GM12891 (cell line): Measurements from ENCODE around the gene KANSL1.

ENCODE experiments used
- DNase-seq: peaks from one replicate; pipeline ENCODE4 v3.0.0; 2011; ENCODE audit warnings: low spot score; ENCODE audit not compliant: insufficient read length
- FAIRE-seq: peaks from 2 replicates; lab custom pipeline; 2011; peaks lifted over from hg19 to GRCh38; lab: Jason Lieb, UNC
- PAX5 ChIP-seq: IDR thresholded peaks from 2 replicates; pipeline ENCODE4 v1.6.1; 2011; ENCODE audit warnings: low read length, moderate library complexity, mild to moderate bottlenecking; ENCODE audit not compliant: insufficient read depth, severe bottlenecking
- POLR2A ChIP-seq: IDR thresholded peaks from 2 replicates; pipeline ENCODE4 v1.6.1; 2011; ENCODE audit warnings: low read depth, low read length, control low read depth
- POLR2AphosphoS5 ChIP-seq: IDR thresholded peaks from 2 replicates; pipeline ENCODE4 v1.6.1; 2011; ENCODE audit warnings: low read depth, low read length, control low read depth
- POU2F2 ChIP-seq: IDR thresholded peaks from 2 replicates; pipeline ENCODE4 v1.6.1; 2011; ENCODE audit warnings: low read depth, mild to moderate bottlenecking, control low read depth, low read length, moderate library complexity
- SPI1 ChIP-seq: IDR thresholded peaks from 2 replicates; pipeline ENCODE4 v1.6.1; 2011; ENCODE audit warnings: low read depth, low read length, control low read depth
- TAF1 ChIP-seq: IDR thresholded peaks from 2 replicates; pipeline ENCODE4 v1.6.1; 2011; ENCODE audit warnings: low read depth, low read length, control low read depth

KANSL1 gene

DNA sequence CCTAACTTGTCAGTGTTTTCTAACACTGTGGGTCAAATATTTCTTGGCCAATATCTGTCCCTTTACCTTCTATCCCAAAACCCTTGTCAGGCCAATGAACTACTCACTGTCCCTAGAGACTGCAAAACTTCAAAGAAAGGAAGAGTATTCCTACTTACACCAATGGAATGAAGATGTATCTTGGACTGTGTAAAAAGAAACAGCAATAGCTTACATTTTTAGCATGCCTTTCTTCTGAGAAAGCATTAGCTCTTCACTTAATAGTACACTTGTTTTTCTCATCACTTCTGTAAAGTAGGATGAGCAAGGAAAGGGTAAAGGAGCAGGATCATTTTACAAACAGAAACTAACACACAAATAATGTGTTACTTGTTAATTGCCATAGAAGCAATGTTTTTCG, 120.2 kb downstream of the KANSL1 start:
- DNase-seq, result no peak
- TF ChIP-seq POLR2AphosphoS5, result no peak
- FAIRE-seq, result no peak

DNA sequence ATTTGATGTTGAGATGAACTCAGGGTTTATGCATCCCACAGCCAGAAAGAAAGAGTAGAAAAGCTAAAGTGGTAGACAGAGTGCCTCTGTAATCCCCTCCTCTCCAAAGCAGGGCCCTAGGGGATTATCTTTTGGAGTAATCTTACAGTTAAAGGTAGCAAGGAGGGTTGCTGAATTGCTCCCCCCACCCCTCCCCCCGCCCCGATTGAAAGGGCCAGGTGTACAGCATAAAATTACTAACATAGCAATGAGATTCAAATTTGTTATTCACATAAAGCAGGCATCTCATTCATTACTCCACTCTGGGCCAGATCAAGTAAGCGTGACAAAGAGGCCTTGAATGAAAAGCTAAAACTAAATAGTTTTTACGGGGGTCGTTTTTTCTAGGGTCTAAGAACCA, 121.4 kb downstream of the KANSL1 start:
- no peak for DNase-seq
- no peak for TF ChIP-seq TAF1
- no peak for FAIRE-seq

DNA sequence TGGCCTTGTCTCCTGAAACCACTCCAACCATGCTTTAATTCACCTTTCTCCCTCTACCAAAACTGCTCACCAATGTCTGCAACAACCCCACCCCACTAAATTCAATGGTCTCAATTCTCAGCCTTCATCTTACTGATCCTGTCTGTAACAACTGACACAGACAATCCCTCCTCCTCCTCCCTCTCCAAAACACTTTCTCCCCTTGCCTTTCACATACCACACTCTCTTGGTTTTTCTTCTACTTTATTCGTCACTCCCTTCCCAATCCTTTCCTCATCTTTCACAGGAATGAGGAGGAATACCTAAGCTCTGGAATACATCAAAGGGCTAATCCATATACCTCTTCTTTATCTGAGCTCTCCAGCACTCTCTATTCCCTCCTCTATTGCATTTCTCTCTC, 128.8 kb downstream of the KANSL1 start:
- TF ChIP-seq PAX5, result no peak
- no peak for TF ChIP-seq SPI1
- no peak for TF ChIP-seq POU2F2
- TF ChIP-seq TAF1, result no peak
- no peak for TF ChIP-seq POLR2AphosphoS5
- no peak for TF ChIP-seq POLR2A
- FAIRE-seq, result no peak
- no peak for DNase-seq

DNA sequence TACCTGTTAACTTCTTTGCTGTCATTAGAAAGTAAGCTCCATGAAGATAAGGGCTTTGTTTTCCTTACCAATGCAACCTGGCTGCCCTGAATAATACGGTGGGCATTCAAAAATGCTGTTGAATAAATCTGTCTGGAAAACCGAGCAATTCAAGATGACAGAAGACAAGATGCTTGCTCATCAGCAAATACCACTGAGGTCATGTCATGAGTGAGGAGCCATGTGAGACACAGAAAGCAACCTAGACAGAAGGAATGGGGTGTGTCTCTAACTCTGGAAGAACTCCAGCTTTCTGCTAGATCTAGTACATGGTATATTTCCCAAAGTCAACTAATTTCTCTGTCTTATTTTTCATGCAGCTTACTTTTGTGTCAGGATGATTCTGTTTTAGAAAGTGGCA, 130.0 kb downstream of the KANSL1 start:
- DNase-seq (no peak), FAIRE-seq (no peak)
- TF ChIP-seq POU2F2, result no peak
- no peak for TF ChIP-seq TAF1
- no peak for TF ChIP-seq SPI1
- no peak for TF ChIP-seq POLR2AphosphoS5
- TF ChIP-seq POLR2A, result no peak
- TF ChIP-seq PAX5, result no peak

DNA sequence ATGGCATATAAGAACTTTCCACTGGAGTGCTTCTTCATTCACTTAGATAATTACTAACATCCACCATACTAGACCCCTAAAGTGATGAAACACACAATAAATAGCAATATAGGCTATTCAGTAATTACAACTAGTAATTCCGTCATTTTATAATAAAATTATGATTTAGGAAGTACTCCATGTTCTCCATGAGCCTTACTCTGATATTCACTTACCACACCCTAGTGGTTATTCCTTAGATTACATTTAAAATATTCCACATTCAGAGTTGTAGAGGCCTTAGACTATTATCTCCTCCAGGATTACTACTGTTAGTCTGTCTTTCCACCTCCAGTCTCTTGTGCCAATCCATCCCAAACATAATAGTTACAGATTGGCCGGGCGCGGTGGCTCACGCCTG, 131.8 kb downstream of the KANSL1 start:
- no peak for TF ChIP-seq PAX5
- TF ChIP-seq SPI1, result no peak
- no peak for TF ChIP-seq POU2F2
- no peak for TF ChIP-seq POLR2AphosphoS5
- TF ChIP-seq POLR2A, result no peak
- FAIRE-seq (no peak), DNase-seq (no peak)

DNA sequence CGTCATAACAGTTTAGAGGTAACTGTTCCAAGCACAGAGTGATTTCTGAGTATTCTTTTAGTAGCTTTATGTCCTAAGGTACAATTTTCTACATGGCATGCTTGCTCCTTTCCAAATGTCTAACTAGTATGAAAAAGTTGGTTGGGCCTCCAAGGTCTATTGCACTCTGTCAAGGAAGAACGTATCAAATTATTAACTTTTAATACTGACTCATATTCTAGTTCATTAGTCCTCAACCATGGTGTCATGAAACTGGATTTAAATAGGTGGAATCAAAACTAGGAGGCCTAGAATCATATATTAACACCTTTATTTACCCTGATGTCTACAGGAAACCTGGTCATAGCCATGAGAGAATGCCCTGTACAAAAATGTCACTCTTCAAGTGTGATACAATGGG, 132.8 kb downstream of the KANSL1 start:
- FAIRE-seq (no peak), DNase-seq (no peak)
- no peak for TF ChIP-seq PAX5

DNA sequence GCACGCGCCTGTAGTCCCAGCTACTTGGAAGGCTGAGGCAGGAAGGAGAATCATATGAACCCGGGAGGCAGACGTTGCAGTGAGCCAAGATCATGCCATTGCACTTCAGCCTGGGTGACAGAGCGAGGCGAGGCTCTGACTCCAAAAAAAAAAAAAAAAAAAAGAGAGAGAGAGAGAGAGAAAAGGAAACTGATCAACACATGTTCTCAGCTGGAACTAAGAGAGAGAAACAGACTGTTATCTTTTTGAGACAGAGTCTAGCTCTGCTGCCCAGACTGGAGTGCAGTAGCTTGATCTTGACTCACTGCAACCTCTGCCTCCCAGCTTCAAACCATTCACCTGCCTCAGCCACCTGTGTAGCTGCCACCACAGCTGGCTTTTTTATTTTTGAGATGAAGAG, 133.7 kb downstream of the KANSL1 start:
- no peak for FAIRE-seq
- DNase-seq, result no peak
- TF ChIP-seq POLR2A (no peak), POU2F2 (no peak), SPI1 (no peak), TAF1 (no peak), POLR2AphosphoS5 (no peak), PAX5 (no peak)

DNA sequence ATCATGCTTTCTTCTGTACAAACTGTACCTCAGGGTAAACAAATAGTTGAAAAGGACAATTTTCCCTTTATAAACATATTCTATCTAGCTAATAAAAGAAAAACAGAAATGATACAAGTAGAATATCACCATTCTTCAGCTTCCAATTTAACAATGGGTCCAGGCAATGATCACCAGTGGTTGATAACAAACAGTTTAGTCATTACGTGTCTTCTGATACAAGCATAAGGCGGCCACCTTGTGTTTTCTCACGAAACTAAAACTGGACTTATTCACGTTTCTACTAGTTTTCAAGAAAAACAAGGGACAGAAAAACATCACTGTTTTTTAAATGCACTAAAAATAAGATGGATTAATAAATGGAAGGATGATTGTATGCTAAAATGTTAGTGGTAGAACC, 135.9 kb downstream of the KANSL1 start:
- FAIRE-seq (no peak), DNase-seq (no peak)
- no peak for TF ChIP-seq POU2F2

DNA sequence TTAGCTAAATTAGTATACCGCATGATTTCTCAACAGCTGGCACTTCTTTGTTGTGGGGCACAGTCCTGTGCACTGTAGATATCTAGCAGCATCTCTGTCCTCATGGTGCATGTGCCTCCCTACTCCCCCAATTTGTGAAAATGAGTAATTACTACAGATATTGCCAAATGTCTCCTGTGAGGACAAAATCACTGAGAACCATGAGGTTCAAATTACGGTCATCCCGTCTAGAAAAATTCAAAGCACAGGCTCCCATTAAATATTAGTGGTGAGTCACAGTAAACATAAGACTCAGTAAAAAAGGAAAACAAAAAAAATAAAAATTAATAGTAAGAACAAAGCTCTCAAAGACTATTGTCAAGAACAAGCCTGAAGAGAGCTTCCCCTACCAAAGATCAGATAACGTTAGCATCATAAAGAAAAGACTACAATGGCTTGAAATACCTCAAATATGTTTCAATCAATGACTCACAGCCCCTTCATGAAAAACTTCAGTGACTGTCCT, 136.4 kb downstream of the KANSL1 start:
- TF ChIP-seq TAF1 (no peak), POLR2AphosphoS5 (no peak), SPI1 (no peak), PAX5 (no peak)
- DNase-seq (no peak), FAIRE-seq (no peak)

DNA sequence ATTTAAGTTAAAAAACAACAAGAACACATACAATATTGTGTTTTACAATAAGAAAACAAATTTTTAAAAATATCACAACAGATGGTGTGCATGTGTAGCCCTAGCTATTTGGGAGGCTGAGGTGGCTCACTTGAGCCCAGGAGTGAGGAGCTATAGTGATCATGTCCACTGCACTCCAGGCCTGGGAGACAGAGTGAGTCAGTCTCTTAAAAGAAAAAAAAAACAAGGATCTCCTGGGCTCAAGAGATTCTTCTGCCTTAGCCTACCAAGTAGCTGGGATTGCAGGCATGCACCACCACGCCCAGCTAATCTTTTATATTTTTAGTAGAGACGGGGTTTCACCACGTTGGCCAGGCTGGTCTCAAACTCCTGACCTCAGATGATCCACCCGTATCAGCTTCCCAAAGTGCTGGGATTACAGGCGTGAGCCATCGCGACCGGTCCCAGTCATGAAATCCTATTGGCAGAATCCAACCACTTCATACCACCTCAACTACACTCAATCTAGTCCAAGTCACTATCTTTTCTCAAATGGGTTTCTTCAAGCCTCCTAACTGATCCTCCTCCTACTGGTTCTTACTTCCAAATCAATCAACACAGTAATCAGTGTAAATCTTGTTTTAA, 139.2 kb downstream of the KANSL1 start:
- no peak for DNase-seq
- no peak for FAIRE-seq
- TF ChIP-seq POLR2AphosphoS5 (no peak), POU2F2 (no peak), POLR2A (no peak), SPI1 (no peak), TAF1 (no peak)

DNA sequence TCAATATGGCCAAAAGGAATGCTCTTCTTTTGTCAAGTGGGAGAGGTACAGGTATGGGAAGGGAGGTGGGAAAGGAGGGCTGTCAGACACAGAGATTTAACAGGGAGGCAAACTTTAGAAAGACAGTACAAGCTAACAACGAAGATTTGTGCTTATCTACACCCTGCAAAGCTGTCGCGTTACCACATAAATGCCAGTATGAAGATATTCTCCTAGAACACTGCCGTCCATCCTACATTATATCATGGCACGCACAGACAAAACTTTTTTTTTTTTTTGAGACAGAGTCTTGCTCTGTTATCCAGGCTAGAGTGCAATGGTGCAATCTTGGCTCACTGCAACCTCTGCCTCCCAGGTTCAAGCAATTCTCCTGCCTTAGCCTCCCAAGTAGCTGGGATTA, 143.6 kb downstream of the KANSL1 start:
- FAIRE-seq, result no peak
- TF ChIP-seq POLR2A (no peak), POLR2AphosphoS5 (no peak), POU2F2 (no peak), PAX5 (no peak), SPI1 (no peak), TAF1 (no peak)
- DNase-seq, result no peak

DNA sequence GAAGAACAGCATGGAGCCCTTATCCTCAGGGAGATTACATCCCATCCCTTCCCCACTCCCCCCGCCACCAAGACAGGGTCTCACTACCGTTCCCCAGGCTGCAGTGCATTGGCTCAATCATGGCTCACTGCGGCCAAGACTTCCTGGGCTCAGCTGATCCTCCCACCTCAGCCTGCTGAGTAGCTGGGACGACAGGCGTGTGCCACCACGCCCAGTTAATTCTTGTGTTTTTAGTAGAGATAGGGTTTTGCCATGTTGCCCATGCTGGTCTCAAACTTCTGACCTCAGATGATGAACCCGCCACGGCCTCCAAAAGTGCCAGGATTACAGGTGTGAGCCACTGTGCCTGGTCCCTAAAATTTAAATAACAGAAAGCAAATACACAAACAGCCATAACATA, 145.4 kb downstream of the KANSL1 start:
- FAIRE-seq (no peak), DNase-seq (no peak)
- TF ChIP-seq TAF1 (no peak), POLR2AphosphoS5 (no peak), PAX5 (no peak), POLR2A (no peak), POU2F2 (no peak), SPI1 (no peak)

DNA sequence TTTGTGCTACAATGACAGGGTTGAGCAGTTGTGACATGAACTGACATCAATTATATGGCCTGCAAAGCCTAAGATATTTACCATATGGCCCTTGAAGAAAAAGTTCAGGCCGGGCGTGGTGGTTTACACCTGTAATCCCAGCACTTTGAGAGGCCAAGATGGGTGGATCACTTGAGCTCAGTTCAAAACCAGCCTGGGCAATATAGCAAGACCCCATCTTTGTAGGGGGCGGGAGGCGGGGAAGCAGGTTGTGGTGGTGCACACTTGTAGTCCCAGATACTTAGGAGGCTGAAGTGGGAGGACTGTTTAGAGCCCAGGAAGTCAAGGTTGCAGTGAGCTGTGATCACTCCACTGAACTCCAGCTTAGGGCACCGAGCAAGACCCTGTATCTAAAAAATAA, 145.8 kb downstream of the KANSL1 start:
- TF ChIP-seq TAF1 (no peak), PAX5 (no peak), POLR2A (no peak), SPI1 (no peak), POU2F2 (no peak), POLR2AphosphoS5 (no peak)
- DNase-seq, result no peak
- no peak for FAIRE-seq
